Stomach (tissue), 4 donors: ENCODE measurements around the gene NAB2.

Source experiments
- CTCF ChIP-seq, 7 experiments: fragments of 450-650 bp in 4 of 7; fragments of 200-600 bp in 3 of 7; sonication (generic) in 3 of 7; IDR thresholded peaks; one replicate each; pipeline ENCODE4 v1.5.1; 2016 to 2019; ENCODE audit warnings: antibody characterized with exemption in 7 of 7, control low read depth in 2 of 7, mild to moderate bottlenecking in 1 of 7
- EP300 ChIP-seq: sonication (generic); formaldehyde crosslinking; IDR thresholded peaks from one replicate; pipeline ENCODE4 v1.6.1; 2017; ENCODE audit warnings: antibody characterized with exemption
- POLR2A ChIP-seq, 4 donors: fragments of 450-650 bp; IDR thresholded peaks; one replicate each; pipeline ENCODE4 v1.6.1; 2016; ENCODE audit warnings: antibody characterized with exemption in 4 of 4, control low read depth in 2 of 4, mild to moderate bottlenecking in 1 of 4, moderate library complexity in 1 of 4
- POLR2AphosphoS5 ChIP-seq, 3 donors: sonication (generic); formaldehyde crosslinking; IDR thresholded peaks; one replicate each; pipeline ENCODE4 v1.6.1; 2016; ENCODE audit warnings: antibody characterized with exemption in 3 of 3

GRCh38 chr12:57040750-57041149, 48.2 kb upstream of the NAB2 start:
- TF ChIP-seq POLR2AphosphoS5 (IDR thresholded peaks at IDR 0.05) (no peak), POLR2A (IDR thresholded peaks at IDR 0.05) (no peak), CTCF (IDR thresholded peaks at IDR 0.05) (no peak), EP300 (no peak)
